HEK293 (cell line): ENCODE measurements around the gene PARP15.
A peak's percentile ranks its signal among the peaks of the same experiment; 100 is the strongest.

Experiments
- BCL11A ChIP-seq: fragments of 450-650 bp; formaldehyde crosslinking; IDR thresholded peaks from 2 replicates; pipeline ENCODE4 v1.5.1; 2016; ENCODE audit warnings: low read depth, missing biosample characterization, missing genetic modification characterization
- GLIS2 ChIP-seq: fragments of 450-650 bp; formaldehyde crosslinking; IDR thresholded peaks from 2 replicates; pipeline ENCODE4 v1.5.1; 2016; ENCODE audit warnings: missing biosample characterization, missing genetic modification characterization
- MYNN ChIP-seq: fragments of 450-650 bp; formaldehyde crosslinking; IDR thresholded peaks from 2 replicates; pipeline ENCODE4 v1.5.1; 2016; ENCODE audit warnings: missing biosample characterization, missing genetic modification characterization, borderline replicate concordance
- REPIN1 ChIP-seq: fragments of 450-650 bp; formaldehyde crosslinking; IDR thresholded peaks from 2 replicates; pipeline ENCODE4 v1.5.1; 2017; ENCODE audit warnings: missing biosample characterization, missing genetic modification characterization, low read depth
- ZBTB17 ChIP-seq: fragments of 450-650 bp; formaldehyde crosslinking; IDR thresholded peaks from 2 replicates; pipeline ENCODE4 v1.5.1; 2016; ENCODE audit warnings: missing biosample characterization, missing genetic modification characterization
- ZBTB20 ChIP-seq: fragments of 450-650 bp; formaldehyde crosslinking; IDR thresholded peaks from 2 replicates; pipeline ENCODE4 v1.5.1; 2016; ENCODE audit warnings: missing biosample characterization, missing genetic modification characterization
- ZBTB8A ChIP-seq: fragments of 450-650 bp; formaldehyde crosslinking; IDR thresholded peaks from 2 replicates; pipeline ENCODE4 v1.5.1; 2016; ENCODE audit warnings: missing biosample characterization, missing genetic modification characterization
- ZEB2 ChIP-seq: fragments of 450-650 bp; formaldehyde crosslinking; IDR thresholded peaks from 2 replicates; pipeline ENCODE4 v1.5.1; 2016; ENCODE audit warnings: missing biosample characterization, missing genetic modification characterization
- ZFHX2 ChIP-seq: fragments of 450-650 bp; formaldehyde crosslinking; conservative IDR thresholded peaks from 2 replicates; pipeline ENCODE4 v1.5.1; 2016; ENCODE audit warnings: missing biosample characterization, missing genetic modification characterization
- ZNF19 ChIP-seq: fragments of 450-650 bp; formaldehyde crosslinking; IDR thresholded peaks from 2 replicates; pipeline ENCODE4; 2016; ENCODE audit warnings: missing biosample characterization, missing genetic modification characterization, low read depth
- ZNF211 ChIP-seq: fragments of 450-650 bp; formaldehyde crosslinking; IDR thresholded peaks from 2 replicates; pipeline ENCODE4 v1.5.1; 2016; ENCODE audit warnings: low read depth, missing biosample characterization, missing genetic modification characterization
- ZNF223 ChIP-seq: fragments of 450-650 bp; formaldehyde crosslinking; IDR thresholded peaks from 2 replicates; pipeline ENCODE4 v1.5.1; 2016; ENCODE audit warnings: missing biosample characterization, missing genetic modification characterization
- ZNF433 ChIP-seq: fragments of 450-650 bp; formaldehyde crosslinking; IDR thresholded peaks from 2 replicates; pipeline ENCODE4 v1.5.1; 2016; ENCODE audit warnings: missing biosample characterization, missing genetic modification characterization, low read depth
- ZNF521 ChIP-seq: fragments of 450-650 bp; formaldehyde crosslinking; IDR thresholded peaks from 2 replicates; pipeline ENCODE4 v1.5.1; 2017; ENCODE audit warnings: missing biosample characterization, mild to moderate bottlenecking, missing genetic modification characterization
- ZNF529 ChIP-seq: fragments of 450-650 bp; formaldehyde crosslinking; IDR thresholded peaks from 2 replicates; pipeline ENCODE4 v1.5.1; 2017; ENCODE audit warnings: missing genetic modification characterization, missing biosample characterization; ENCODE audit not compliant: insufficient replicate concordance
- ZNF560 ChIP-seq: fragments of 450-650 bp; formaldehyde crosslinking; IDR thresholded peaks from 2 replicates; pipeline ENCODE4 v1.5.1; 2017; ENCODE audit warnings: missing biosample characterization, missing genetic modification characterization, borderline replicate concordance
- ZNF585B ChIP-seq: fragments of 450-650 bp; formaldehyde crosslinking; IDR thresholded peaks from 2 replicates; pipeline ENCODE4 v1.5.1; 2016; ENCODE audit warnings: missing biosample characterization, missing genetic modification characterization
- ZNF626 ChIP-seq: fragments of 450-650 bp; sonication (Bioruptor Pico); formaldehyde crosslinking; IDR thresholded peaks from 2 replicates; pipeline ENCODE4 v1.5.1; 2018; ENCODE audit warnings: missing biosample characterization, missing genetic modification characterization, inconsistent platforms
- ZNF660 ChIP-seq: fragments of 450-650 bp; IDR thresholded peaks from 2 replicates; pipeline ENCODE4 v1.5.1; 2018; ENCODE audit warnings: missing biosample characterization, mild to moderate bottlenecking, missing genetic modification characterization
- ZNF664 ChIP-seq: fragments of 450-650 bp; formaldehyde crosslinking; IDR thresholded peaks from 2 replicates; pipeline ENCODE4 v1.5.1; 2016; ENCODE audit warnings: missing biosample characterization, missing genetic modification characterization
- ZNF768 ChIP-seq: fragments of 450-650 bp; formaldehyde crosslinking; IDR thresholded peaks from 2 replicates; pipeline ENCODE4 v1.5.1; 2018; ENCODE audit warnings: missing biosample characterization, mild to moderate bottlenecking, missing genetic modification characterization
- TF ChIP-seq, protein P1 (sequence below): fragments of 450-650 bp; formaldehyde crosslinking; IDR thresholded peaks from 2 replicates; pipeline ENCODE4 v1.5.1; 2017; ENCODE audit warnings: missing biosample characterization, missing genetic modification characterization
- TF ChIP-seq, protein P2 (sequence below): fragments of 450-650 bp; formaldehyde crosslinking; IDR thresholded peaks from 2 replicates; pipeline ENCODE4 v1.5.1; 2016; ENCODE audit warnings: missing biosample characterization, missing genetic modification characterization
- TF ChIP-seq, protein P3 (sequence below): fragments of 450-650 bp; formaldehyde crosslinking; IDR thresholded peaks from 2 replicates; pipeline ENCODE4 v1.5.1; 2016; ENCODE audit warnings: missing biosample characterization, missing genetic modification characterization
- TF ChIP-seq, protein P4 (sequence below): fragments of 450-650 bp; formaldehyde crosslinking; IDR thresholded peaks from 2 replicates; pipeline ENCODE4 v1.5.1; 2016; ENCODE audit warnings: missing biosample characterization, missing genetic modification characterization
- TF ChIP-seq, protein P5 (sequence below): fragments of 450-650 bp; formaldehyde crosslinking; IDR thresholded peaks from 2 replicates; pipeline ENCODE4 v1.5.1; 2016; ENCODE audit warnings: missing biosample characterization, missing genetic modification characterization

PARP15 gene

DNA sequence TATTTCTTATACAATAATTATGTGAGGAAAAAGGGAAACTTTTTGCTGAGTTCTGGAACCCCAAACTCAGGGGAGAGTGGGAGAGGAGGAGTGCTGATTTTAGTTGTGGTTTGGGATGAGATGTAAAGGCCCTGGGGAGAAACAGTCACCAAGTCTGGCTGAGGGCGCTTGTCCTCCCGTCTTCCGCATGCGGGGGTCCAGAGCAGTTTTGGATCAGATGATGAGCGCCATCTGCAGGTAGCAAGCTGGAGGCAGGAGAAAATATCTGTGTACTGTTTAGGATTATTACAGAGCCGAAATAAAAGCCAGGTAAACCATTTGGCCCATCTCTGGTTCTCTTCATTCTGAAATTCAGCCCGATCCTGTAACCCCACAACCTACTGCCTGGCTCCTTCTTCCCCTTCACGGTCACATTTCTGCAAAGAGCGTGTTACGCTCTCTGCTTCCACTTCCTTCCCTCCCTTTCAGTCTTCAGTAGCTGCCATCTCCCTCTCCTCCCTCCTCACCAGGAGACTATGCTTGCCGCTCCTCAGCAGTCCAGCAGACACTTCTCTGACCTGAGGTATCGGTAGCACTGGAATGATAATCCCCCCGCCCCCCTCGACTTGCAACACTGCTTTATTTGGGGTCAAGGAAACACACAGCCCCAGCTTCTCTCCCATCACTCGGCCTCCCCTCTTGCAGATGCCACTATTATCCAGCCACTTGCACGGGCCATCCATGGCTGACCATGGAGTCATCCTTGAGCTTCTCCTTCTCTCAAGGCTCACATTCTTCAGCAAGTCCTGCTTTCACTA, 101.8 kb downstream of the PARP15 start (continued):
- TF ChIP-seq, protein P1, sequence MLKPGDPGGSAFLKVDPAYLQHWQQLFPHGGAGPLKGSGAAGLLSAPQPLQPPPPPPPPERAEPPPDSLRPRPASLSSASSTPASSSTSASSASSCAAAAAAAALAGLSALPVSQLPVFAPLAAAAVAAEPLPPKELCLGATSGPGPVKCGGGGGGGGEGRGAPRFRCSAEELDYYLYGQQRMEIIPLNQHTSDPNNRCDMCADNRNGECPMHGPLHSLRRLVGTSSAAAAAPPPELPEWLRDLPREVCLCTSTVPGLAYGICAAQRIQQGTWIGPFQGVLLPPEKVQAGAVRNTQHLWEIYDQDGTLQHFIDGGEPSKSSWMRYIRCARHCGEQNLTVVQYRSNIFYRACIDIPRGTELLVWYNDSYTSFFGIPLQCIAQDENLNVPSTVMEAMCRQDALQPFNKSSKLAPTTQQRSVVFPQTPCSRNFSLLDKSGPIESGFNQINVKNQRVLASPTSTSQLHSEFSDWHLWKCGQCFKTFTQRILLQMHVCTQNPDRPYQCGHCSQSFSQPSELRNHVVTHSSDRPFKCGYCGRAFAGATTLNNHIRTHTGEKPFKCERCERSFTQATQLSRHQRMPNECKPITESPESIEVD (tag by site-specific recombination): no peak
- TF ChIP-seq ZNF223 (tag by site-specific recombination) (no peak), ZNF660 (tag by site-specific recombination) (no peak), ZNF211 (tag by site-specific recombination) (no peak), BCL11A (tag by site-specific recombination) (no peak), ZNF626 (tag by site-specific recombination) (no peak), ZBTB17 (tag by site-specific recombination) (peak; percentile 70; the same call in 1 of the 2 replicates), ZBTB20 (tag by site-specific recombination) (0 out of 2 replicates have a peak, but pooled peaks have one; percentile 9), GLIS2 (tag by site-specific recombination) (peak; percentile 38; the same call in 1 of the 2 replicates), ZNF529 (tag by site-specific recombination) (no peak), REPIN1 (tag by site-specific recombination) (no peak), ZNF433 (tag by site-specific recombination) (no peak), ZEB2 (tag by site-specific recombination) (0 out of 2 replicates have a peak, but pooled peaks have one; percentile 37), ZNF585B (tag by site-specific recombination) (no peak), ZNF768 (tag by site-specific recombination) (no peak), ZNF521 (tag by site-specific recombination) (no peak), MYNN (tag by site-specific recombination) (no peak), ZNF664 (no peak), ZNF19 (tag by site-specific recombination) (no peak), ZBTB8A (tag by site-specific recombination) (peak; percentile 11; the same call in 1 of the 2 replicates), ZFHX2 (tag by site-specific recombination) (no peak), ZNF560 (tag by site-specific recombination) (no peak)
- TF ChIP-seq, protein P2, sequence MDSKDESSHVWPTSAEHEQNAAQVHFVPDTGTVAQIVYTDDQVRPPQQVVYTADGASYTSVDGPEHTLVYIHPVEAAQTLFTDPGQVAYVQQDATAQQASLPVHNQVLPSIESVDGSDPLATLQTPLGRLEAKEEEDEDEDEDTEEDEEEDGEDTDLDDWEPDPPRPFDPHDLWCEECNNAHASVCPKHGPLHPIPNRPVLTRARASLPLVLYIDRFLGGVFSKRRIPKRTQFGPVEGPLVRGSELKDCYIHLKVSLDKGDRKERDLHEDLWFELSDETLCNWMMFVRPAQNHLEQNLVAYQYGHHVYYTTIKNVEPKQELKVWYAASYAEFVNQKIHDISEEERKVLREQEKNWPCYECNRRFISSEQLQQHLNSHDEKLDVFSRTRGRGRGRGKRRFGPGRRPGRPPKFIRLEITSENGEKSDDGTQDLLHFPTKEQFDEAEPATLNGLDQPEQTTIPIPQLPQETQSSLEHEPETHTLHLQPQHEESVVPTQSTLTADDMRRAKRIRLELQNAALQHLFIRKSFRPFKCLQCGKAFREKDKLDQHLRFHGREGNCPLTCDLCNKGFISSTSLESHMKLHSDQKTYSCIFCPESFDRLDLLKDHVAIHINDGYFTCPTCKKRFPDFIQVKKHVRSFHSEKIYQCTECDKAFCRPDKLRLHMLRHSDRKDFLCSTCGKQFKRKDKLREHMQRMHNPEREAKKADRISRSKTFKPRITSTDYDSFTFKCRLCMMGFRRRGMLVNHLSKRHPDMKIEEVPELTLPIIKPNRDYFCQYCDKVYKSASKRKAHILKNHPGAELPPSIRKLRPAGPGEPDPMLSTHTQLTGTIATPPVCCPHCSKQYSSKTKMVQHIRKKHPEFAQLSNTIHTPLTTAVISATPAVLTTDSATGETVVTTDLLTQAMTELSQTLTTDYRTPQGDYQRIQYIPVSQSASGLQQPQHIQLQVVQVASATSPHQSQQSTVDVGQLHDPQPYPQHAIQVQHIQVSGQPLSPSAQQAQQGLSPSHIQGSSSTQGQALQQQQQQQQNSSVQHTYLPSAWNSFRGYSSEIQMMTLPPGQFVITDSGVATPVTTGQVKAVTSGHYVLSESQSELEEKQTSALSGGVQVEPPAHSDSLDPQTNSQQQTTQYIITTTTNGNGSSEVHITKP: peak; percentile 38; the same call in 1 of the 2 replicates
- TF ChIP-seq, protein P3, sequence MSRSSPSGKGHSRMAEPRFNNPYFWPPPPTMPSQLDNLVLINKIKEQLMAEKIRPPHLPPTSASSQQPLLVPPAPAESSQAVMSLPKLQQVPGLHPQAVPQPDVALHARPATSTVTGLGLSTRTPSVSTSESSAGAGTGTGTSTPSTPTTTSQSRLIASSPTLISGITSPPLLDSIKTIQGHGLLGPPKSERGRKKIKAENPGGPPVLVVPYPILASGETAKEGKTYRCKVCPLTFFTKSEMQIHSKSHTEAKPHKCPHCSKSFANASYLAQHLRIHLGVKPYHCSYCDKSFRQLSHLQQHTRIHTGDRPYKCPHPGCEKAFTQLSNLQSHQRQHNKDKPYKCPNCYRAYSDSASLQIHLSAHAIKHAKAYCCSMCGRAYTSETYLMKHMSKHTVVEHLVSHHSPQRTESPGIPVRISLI (tag by site-specific recombination): no peak
- TF ChIP-seq, protein P4, sequence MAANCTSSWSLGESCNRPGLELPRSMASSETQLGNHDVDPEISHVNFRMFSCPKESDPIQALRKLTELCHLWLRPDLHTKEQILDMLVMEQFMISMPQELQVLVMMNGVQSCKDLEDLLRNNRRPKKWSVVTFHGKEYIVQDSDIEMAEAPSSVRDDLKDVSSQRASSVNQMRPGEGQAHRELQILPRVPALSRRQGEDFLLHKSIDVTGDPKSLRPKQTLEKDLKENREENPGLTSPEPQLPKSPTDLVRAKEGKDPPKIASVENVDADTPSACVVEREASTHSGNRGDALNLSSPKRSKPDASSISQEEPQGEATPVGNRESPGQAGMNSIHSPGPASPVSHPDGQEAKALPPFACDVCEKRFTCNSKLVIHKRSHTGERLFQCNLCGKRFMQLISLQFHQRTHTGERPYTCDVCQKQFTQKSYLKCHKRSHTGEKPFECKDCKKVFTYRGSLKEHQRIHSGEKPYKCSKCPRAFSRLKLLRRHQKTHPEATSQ (tag by site-specific recombination): no peak
- TF ChIP-seq, protein P5, sequence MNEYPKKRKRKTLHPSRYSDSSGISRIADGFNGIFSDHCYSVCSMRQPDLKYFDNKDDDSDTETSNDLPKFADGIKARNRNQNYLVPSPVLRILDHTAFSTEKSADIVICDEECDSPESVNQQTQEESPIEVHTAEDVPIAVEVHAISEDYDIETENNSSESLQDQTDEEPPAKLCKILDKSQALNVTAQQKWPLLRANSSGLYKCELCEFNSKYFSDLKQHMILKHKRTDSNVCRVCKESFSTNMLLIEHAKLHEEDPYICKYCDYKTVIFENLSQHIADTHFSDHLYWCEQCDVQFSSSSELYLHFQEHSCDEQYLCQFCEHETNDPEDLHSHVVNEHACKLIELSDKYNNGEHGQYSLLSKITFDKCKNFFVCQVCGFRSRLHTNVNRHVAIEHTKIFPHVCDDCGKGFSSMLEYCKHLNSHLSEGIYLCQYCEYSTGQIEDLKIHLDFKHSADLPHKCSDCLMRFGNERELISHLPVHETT (tag by site-specific recombination): no peak
- TF ChIP-seq, all 188 proteins: peak for 13
